ENCODE data around the gene ATP5MG. TPM values are rescaled to one million over a fixed set of nuclear protein-coding genes. Genes with fewer than 3 reads are reported as not detected.
A peak's percentile ranks its signal among the peaks of the same experiment; 100 is the strongest.

Gene ATP5MG
- total and polyA plus RNA-seq, 10 of the 15 experiments (the other 5 are each of a cell fraction or from before 2014, with no cell fraction given): 211 to 2,276 (median 633) TPM

- TF ChIP-seq CHD4 (IDR thresholded peaks at IDR 0.05): 0 out of 2 replicates have a peak, but pooled peaks have one; percentile 92
- TF ChIP-seq RBBP5 (conservative IDR thresholded peaks at IDR 0.05): no peak
- peak; percentile 80; the same call in 1 of the 2 replicates for TF ChIP-seq SIN3A (IDR thresholded peaks at IDR 0.05; ENCODE audit: low read depth, low read length)
- TF ChIP-seq RELB (IDR thresholded peaks at IDR 0.05; ENCODE audit: low read depth): peak; percentile 73
- peak; percentile 60 for TF ChIP-seq RELA (IDR thresholded peaks at IDR 0.05; ENCODE audit: borderline replicate concordance, partially characterized antibody)
- TF ChIP-seq ZNF217 (IDR thresholded peaks at IDR 0.05): peak; percentile 88
Measured at GRCh38 chr11:118359295-118359958, 42.0 kb upstream of the ATP5MG start, which contains the start of gene UBE4A (continued).

- no peak for DNase-seq (ENCODE audit: low read depth, low spot score)
- RAD21 ChIA-PET (ENCODE audit: unreplicated experiment): interaction anchor here (0.6 to 2.5 kb wide), 4 partner anchors 14 to 167 kb away, joined by 3 to 6 read pairs (median 4); no protein-coding TSS in a partner anchor
- Histone ChIP-seq H3K9me3 (replicated peaks; ENCODE audit: control insufficient read depth, insufficient read depth, low read length) (no peaks in the 10 kb centered on the region), H2AFZ (ENCODE audit: control insufficient read depth, low read depth, low read length) (no peak overlapping the region), H3K36me3 (ENCODE audit: control insufficient read depth in 2 of 2, insufficient read depth in 2 of 2, low read length in 1 of 2) (peaks cover 7 to 16% of the 10 kb centered on the region in 2 experiments), H3K4me1 (ENCODE audit: control insufficient read depth, insufficient read depth, low read length) (peaks cover 3% of the 10 kb centered on the region; the same call in 1 of the 2 replicates), H3K9ac (ENCODE audit: control insufficient read depth, insufficient read depth, low read length) (no peak overlapping the region), H3K27ac (ENCODE audit: control insufficient read depth, insufficient read depth) (no peak overlapping the region), H3K27me3 (replicated peaks in 1 of 2; ENCODE audit: control insufficient read depth in 2 of 2, insufficient read depth in 2 of 2, low read length in 1 of 2) (no peaks in the 10 kb centered on the region), H4K20me1 (ENCODE audit: control insufficient read depth, insufficient read depth) (no peaks in the 10 kb centered on the region), H3K4me3 (no peak overlapping the region), H3K4me2 (ENCODE audit: control insufficient read depth, insufficient read depth) (no peak overlapping the region), H3K79me2 (ENCODE audit: control insufficient read depth, insufficient read depth, low read length) (peaks cover 23% of the 10 kb centered on the region)
- in situ Hi-C loops (cut with MboI) (no loop called here), intact Hi-C loops (cut with micrococcal nuclease; ENCODE audit: unreplicated experiment) (no loop called here)
- no peak for FAIRE-seq
- no peak for ATAC-seq
- no peak for TF ChIP-seq POLR2AphosphoS5 (IDR thresholded peaks at IDR 0.05; ENCODE audit: low read length)
- 94% methylated on average over 3 of the region's 3 CpGs for WGBS (ENCODE audit: insufficient coverage, insufficient replicate concordance, low lambda C conversion rate, missing lambda C conversion rate)
- SMC1A ChIA-PET (ENCODE audit: uncharacterized antibody, unreplicated experiment): interaction anchor here (0.8 to 1.6 kb wide), 7 partner anchors 14 to 123 kb away, joined by 3 to 4 read pairs (median 3); no protein-coding TSS in a partner anchor
- POLR2A ChIA-PET: interaction anchor here (0.7 to 1.0 kb wide), 4 partner anchors 15 to 113 kb away, joined by 3 read pairs; partner anchors contain the start of gene MPZL3
- no TSS peak for BruUV-seq (replicated peaks)
- CTCF ChIA-PET: interaction anchor here (0.6 to 2.2 kb wide), 15 partner anchors 9 to 166 kb away, joined by 3 to 10 read pairs (median 3); no protein-coding TSS in a partner anchor
Measured at GRCh38 chr11:118364956-118365615, 36.3 kb upstream of the ATP5MG start.

Data from GM12878 (cell line).